GM12878 (cell line): ENCODE results near the gene KIRREL3.

Experiments used
- ATF2 ChIP-seq: IDR thresholded peaks from 2 replicates; pipeline ENCODE4 v1.6.1; 2012; ENCODE audit warnings: low read length, inconsistent platforms
- EGR1 ChIP-seq, 2 experiments: IDR thresholded peaks; 1 replicate in 1 of 2; 2 replicates in 1 of 2; pipeline ENCODE4 v1.6.1; 2011 to 2012; ENCODE audit warnings: low read depth in 2 of 2, low read length in 2 of 2, borderline replicate concordance in 1 of 2, mild to moderate bottlenecking in 1 of 2, moderate library complexity in 1 of 2
- ETV6 ChIP-seq, 2 experiments: fragments of 450-650 bp in 1 of 2; IDR thresholded peaks in 1 of 2; conservative IDR thresholded peaks in 1 of 2; 2 replicates each; pipeline ENCODE4 v1.6.1; 2014; ENCODE audit warnings: antibody characterized with exemption in 1 of 2, borderline replicate concordance in 1 of 2, low read depth in 1 of 2, mild to moderate bottlenecking in 1 of 2, moderate library complexity in 1 of 2
- EZH2 ChIP-seq: IDR thresholded peaks from 2 replicates; pipeline ENCODE4 v1.6.1; 2012; ENCODE audit warnings: low read depth, mild to moderate bottlenecking, control low read depth, inconsistent platforms, low read length, borderline replicate concordance; ENCODE audit not compliant: control insufficient read depth
- NR2C1 ChIP-seq: fragments of 450-650 bp; IDR thresholded peaks from 2 replicates; pipeline ENCODE4 v1.6.1; 2017; ENCODE audit warnings: antibody characterized with exemption, mild to moderate bottlenecking, moderate library complexity
- NR2F1 ChIP-seq: fragments of 450-650 bp; conservative IDR thresholded peaks from 2 replicates; pipeline ENCODE4 v1.6.1; 2017; ENCODE audit warnings: mild to moderate bottlenecking
- SMC3 ChIP-seq: IDR thresholded peaks from 2 replicates; pipeline ENCODE4 v1.6.1; 2011; ENCODE audit warnings: low read length, improper control_type of control experiment, borderline replicate concordance
- TF ChIP-seq, protein P1 (sequence below): fragments of 450-650 bp; IDR thresholded peaks from 2 replicates; pipeline ENCODE4 v1.6.1; 2017; ENCODE audit warnings: mild to moderate bottlenecking
- TF ChIP-seq, protein P2 (sequence below), 3 experiments: IDR thresholded peaks in 2 of 3; conservative IDR thresholded peaks in 1 of 3; 2 replicates each; pipeline ENCODE4 v1.5.1; 2011; ENCODE audit warnings: low read depth in 3 of 3, low read length in 3 of 3, mild to moderate bottlenecking in 3 of 3, control low read depth in 2 of 3, moderate library complexity in 2 of 3, inconsistent platforms in 1 of 3, mixed read lengths in 1 of 3; ENCODE audit not compliant: control insufficient read depth in 2 of 3, insufficient read depth in 1 of 3; ENCODE audit errors: extremely low read depth in 1 of 3

DNA sequence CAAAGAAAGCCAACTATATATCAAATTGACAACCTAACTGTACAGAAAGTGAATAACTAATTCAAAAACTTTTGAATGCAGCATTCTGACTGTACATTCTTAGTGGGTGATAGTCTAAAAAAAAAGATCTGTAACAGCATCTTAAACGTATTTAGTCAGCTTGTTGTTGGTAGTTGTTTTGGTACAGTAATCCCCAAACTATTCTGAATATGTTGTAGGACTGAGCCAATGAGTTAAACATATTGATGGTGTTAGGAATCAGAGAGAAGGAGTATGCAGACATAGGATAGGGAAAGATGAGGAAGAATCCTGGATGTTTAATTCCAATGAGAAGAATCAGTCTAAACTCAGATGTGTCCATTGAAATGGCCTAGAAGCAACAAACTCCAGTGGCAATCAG, 41.9 kb upstream of the KIRREL3 start:
- TF ChIP-seq ETV6 (conservative IDR thresholded peaks at IDR 0.05 in 1 of 2, IDR thresholded peaks at IDR 0.05 in 1 of 2; ENCODE audit: borderline replicate concordance in 1 of 2, low read depth in 1 of 2) (no peak), ATF2 (no peak), EZH2 (no peak), NR2C1 (no peak), EGR1 (IDR thresholded peaks at IDR 0.05; ENCODE audit: borderline replicate concordance in 1 of 2, low read depth in 2 of 2, low read length in 2 of 2) (no peak), SMC3 (no peak), NR2F1 (no peak)
- TF ChIP-seq, protein P1, sequence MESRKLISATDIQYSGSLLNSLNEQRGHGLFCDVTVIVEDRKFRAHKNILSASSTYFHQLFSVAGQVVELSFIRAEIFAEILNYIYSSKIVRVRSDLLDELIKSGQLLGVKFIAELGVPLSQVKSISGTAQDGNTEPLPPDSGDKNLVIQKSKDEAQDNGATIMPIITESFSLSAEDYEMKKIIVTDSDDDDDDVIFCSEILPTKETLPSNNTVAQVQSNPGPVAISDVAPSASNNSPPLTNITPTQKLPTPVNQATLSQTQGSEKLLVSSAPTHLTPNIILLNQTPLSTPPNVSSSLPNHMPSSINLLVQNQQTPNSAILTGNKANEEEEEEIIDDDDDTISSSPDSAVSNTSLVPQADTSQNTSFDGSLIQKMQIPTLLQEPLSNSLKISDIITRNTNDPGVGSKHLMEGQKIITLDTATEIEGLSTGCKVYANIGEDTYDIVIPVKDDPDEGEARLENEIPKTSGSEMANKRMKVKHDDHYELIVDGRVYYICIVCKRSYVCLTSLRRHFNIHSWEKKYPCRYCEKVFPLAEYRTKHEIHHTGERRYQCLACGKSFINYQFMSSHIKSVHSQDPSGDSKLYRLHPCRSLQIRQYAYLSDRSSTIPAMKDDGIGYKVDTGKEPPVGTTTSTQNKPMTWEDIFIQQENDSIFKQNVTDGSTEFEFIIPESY = no peak
- TF ChIP-seq, protein P2, sequence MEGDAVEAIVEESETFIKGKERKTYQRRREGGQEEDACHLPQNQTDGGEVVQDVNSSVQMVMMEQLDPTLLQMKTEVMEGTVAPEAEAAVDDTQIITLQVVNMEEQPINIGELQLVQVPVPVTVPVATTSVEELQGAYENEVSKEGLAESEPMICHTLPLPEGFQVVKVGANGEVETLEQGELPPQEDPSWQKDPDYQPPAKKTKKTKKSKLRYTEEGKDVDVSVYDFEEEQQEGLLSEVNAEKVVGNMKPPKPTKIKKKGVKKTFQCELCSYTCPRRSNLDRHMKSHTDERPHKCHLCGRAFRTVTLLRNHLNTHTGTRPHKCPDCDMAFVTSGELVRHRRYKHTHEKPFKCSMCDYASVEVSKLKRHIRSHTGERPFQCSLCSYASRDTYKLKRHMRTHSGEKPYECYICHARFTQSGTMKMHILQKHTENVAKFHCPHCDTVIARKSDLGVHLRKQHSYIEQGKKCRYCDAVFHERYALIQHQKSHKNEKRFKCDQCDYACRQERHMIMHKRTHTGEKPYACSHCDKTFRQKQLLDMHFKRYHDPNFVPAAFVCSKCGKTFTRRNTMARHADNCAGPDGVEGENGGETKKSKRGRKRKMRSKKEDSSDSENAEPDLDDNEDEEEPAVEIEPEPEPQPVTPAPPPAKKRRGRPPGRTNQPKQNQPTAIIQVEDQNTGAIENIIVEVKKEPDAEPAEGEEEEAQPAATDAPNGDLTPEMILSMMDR (IDR thresholded peaks at IDR 0.05 in 2 of 3, conservative IDR thresholded peaks at IDR 0.05 in 1 of 3; ENCODE audit: control insufficient read depth in 2 of 3, extremely low read depth in 1 of 3, insufficient read depth in 1 of 3, low read depth in 3 of 3, low read length in 3 of 3) = no peak
